ENCODE measurements around the gene PVALB.
"Not testable (repeated sequence)": the region's sequence is repeated elsewhere in the genome, so short reads cannot be mapped to it uniquely, and the experiment has no call there.

The PVALB gene

GRCh38 chr22:36757668-36758211, 59.1 kb downstream of the PVALB start:
- DNase-seq (ENCODE audit: low read depth, low spot score), result peak; percentile 85

GRCh38 chr22:36756746-36757655, 59.8 kb downstream of the PVALB start:
- no peak for DNase-seq (ENCODE audit: low read depth, low spot score)

GRCh38 chr22:36756031-36756430, 60.8 kb downstream of the PVALB start:
- no peak for DNase-seq (ENCODE audit: low read depth, low spot score)

GRCh38 chr22:36755316-36755715, 61.5 kb downstream of the PVALB start:
- DNase-seq (ENCODE audit: low read depth, low spot score), result no peak

- not testable (repeated sequence) for DNase-seq (ENCODE audit: low read depth, low spot score)
These were observed 62.0 kb downstream of the PVALB start for GRCh38 chr22:36754881-36755280.

GRCh38 chr22:36753916-36754315, 62.9 kb downstream of the PVALB start:
- no peak for DNase-seq (ENCODE audit: low read depth, low spot score)

- peak; percentile 17 for DNase-seq (ENCODE audit: low read depth, low spot score)
These were observed 63.6 kb downstream of the PVALB start for GRCh38 chr22:36753120-36753802.

All from ELF-1 (cell line).